NB4 (cell line): ENCODE measurements around the gene CGREF1.

ENCODE experiments used
- DNase-seq: peaks from one replicate; pipeline ENCODE4 v3.0.0; 2010; ENCODE audit warnings: low read depth
- H3K4me3 ChIP-seq: one replicate; pipeline ENCODE4 v1.5.1; 2011; ENCODE audit warnings: mild to moderate bottlenecking, low read depth, low read length, moderate library complexity
- CTCF ChIP-seq: IDR thresholded peaks from one replicate; pipeline ENCODE4 v1.5.1; 2012; ENCODE audit warnings: low read depth, low read length
- MYC ChIP-seq: IDR thresholded peaks from 2 replicates; pipeline ENCODE4 v1.6.1; 2011; ENCODE audit warnings: low read depth, low read length
- POLR2A ChIP-seq: IDR thresholded peaks from 2 replicates; pipeline ENCODE4 v1.6.1; 2011; ENCODE audit warnings: mild to moderate bottlenecking; ENCODE audit not compliant: insufficient read length; ENCODE audit errors: extremely low read depth
- TF ChIP-seq, protein P1 (sequence below): IDR thresholded peaks from 2 replicates; pipeline ENCODE4 v1.6.1; 2011; ENCODE audit warnings: low read depth, low read length

Gene CGREF1

GRCh38 chr2:27060323-27060722 is 58.6 kb downstream of the CGREF1 start:
- no peak for DNase-seq
- no peak overlapping the region for H3K4me3 ChIP-seq
- TF ChIP-seq POLR2A = no peak
- TF ChIP-seq, protein P1, sequence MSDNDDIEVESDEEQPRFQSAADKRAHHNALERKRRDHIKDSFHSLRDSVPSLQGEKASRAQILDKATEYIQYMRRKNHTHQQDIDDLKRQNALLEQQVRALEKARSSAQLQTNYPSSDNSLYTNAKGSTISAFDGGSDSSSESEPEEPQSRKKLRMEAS = no peak
- no peak for TF ChIP-seq CTCF

- no peak overlapping the region for H3K4me3 ChIP-seq
- no peak for DNase-seq
- TF ChIP-seq CTCF (no peak), POLR2A (no peak), MYC (no peak)
- TF ChIP-seq, protein P1 = no peak
These were observed 59.6 kb downstream of the CGREF1 start for GRCh38 chr2:27059141-27059820.

GRCh38 chr2:27058210-27058609 is 60.7 kb downstream of the CGREF1 start:
- no peak for TF ChIP-seq POLR2A
- no peak for TF ChIP-seq CTCF
- TF ChIP-seq, protein P1 = no peak
- no peak for TF ChIP-seq MYC
- no peak for DNase-seq
- H3K4me3 ChIP-seq = no peak overlapping the region

- TF ChIP-seq POLR2A (no peak), MYC (no peak), CTCF (no peak)
- TF ChIP-seq, protein P1 = no peak
- no peak for DNase-seq
- no peak overlapping the region for H3K4me3 ChIP-seq
These were observed 61.7 kb downstream of the CGREF1 start for GRCh38 chr2:27057184-27057583.

DNA sequence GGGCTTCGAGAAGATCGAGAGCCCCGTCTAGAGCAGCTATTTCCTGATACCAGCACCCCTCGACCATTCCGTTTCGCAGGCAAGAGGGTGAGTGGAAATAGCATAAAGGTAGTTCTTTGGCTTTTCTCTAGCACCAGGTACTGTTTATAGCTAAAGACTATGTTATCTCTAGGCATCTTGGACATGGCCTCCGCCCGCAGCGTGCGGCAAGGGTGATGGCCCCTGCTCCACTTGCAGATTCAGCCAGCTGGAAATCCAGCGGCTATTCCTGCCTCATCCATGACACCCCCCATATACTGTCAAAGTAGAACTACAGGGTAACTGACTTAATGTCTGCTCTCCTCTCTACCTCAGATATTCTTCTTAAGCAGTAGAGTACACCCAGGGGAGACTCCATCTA is 64.2 kb downstream of the CGREF1 start:
- no peak for TF ChIP-seq CTCF
- no peak for TF ChIP-seq MYC
- no peak for TF ChIP-seq POLR2A
- TF ChIP-seq, protein P1 = no peak
- no peak overlapping the region for H3K4me3 ChIP-seq
- no peak for DNase-seq
